Neural progenitor cell (in vitro differentiated cells): ENCODE data around the gene ZBTB20. TPM values are rescaled to one million over a fixed set of nuclear protein-coding genes. Genes with fewer than 3 reads are reported as not detected.
A peak's percentile ranks its signal among the peaks of the same experiment; 100 is the strongest.

Experiments
- DNase-seq: peaks from one replicate; pipeline ENCODE4 v3.0.0-alpha.2; 2016; ENCODE audit warnings: low spot score
- H2AFZ ChIP-seq: fragments of 200-600 bp; sonication (generic); replicated peaks from 2 replicates; pipeline ENCODE4 v1.6.1; 2016; ENCODE audit warnings: antibody characterized with exemption
- H3F3A ChIP-seq: fragments of 200-600 bp; sonication (generic); 2 replicates; pipeline ENCODE4 v1.6.1; 2016; ENCODE audit warnings: antibody characterized with exemption, low read depth
- H3K27ac ChIP-seq: fragments of 200-600 bp; sonication (generic); 2 replicates; pipeline ENCODE4 v1.5.1; 2016; ENCODE audit warnings: mild to moderate bottlenecking
- H3K27me3 ChIP-seq: fragments of 200-600 bp; sonication (generic); 2 replicates; pipeline ENCODE4 v1.6.1; 2016; ENCODE audit warnings: mild to moderate bottlenecking, moderate library complexity
- H3K36me3 ChIP-seq: fragments of 200-600 bp; sonication (generic); 2 replicates; pipeline ENCODE4 v1.5.1; 2016
- H3K4me1 ChIP-seq: fragments of 200-600 bp; sonication (generic); 2 replicates; pipeline ENCODE4 v1.6.1; 2016; ENCODE audit warnings: mixed run types
- H3K4me2 ChIP-seq: fragments of 200-600 bp; sonication (generic); 2 replicates; pipeline ENCODE4 v1.6.1; 2016
- H3K4me3 ChIP-seq: fragments of 200-600 bp; sonication (generic); 2 replicates; pipeline ENCODE4 v1.5.1; 2016
- H3K79me2 ChIP-seq: fragments of 200-600 bp; sonication (generic); 2 replicates; pipeline ENCODE4 v1.6.1; 2016; ENCODE audit warnings: low read depth
- H3K9ac ChIP-seq: fragments of 200-600 bp; sonication (generic); 2 replicates; pipeline ENCODE4 v1.6.1; 2016
- H3K9me3 ChIP-seq: fragments of 200-600 bp; sonication (generic); 2 replicates; pipeline ENCODE4 v1.5.1; 2016; ENCODE audit warnings: low read depth
- H4K20me1 ChIP-seq: fragments of 200-600 bp; sonication (generic); 2 replicates; pipeline ENCODE4 v1.6.1; 2016; ENCODE audit warnings: low read depth
- H3K27ac Mint-ChIP-seq: 3 replicates; pipeline ENCODE4 v1.8.0; 2021; ENCODE audit warnings: mixed read lengths
- H3K27me3 Mint-ChIP-seq: 2 replicates; pipeline ENCODE4 v1.8.0; 2022; ENCODE audit warnings: low read depth, mild to moderate bottlenecking, inconsistent platforms, moderate library complexity, mixed read lengths; ENCODE audit not compliant: insufficient read depth
- H3K36me3 Mint-ChIP-seq: 3 replicates; pipeline ENCODE4 v1.8.0; 2021; ENCODE audit warnings: mixed read lengths
- H3K4me1 Mint-ChIP-seq: 3 replicates; pipeline ENCODE4 v1.8.0; 2021; ENCODE audit warnings: mixed read lengths
- H3K4me3 Mint-ChIP-seq: 3 replicates; pipeline ENCODE4 v1.8.0; 2021; ENCODE audit warnings: mild to moderate bottlenecking, moderate library complexity, mixed read lengths
- H3K9me3 Mint-ChIP-seq: 3 replicates; pipeline ENCODE4 v1.8.0; 2020; ENCODE audit warnings: mixed read lengths
- EZH2 ChIP-seq: fragments of 200-600 bp; sonication (generic); IDR thresholded peaks from 2 replicates; pipeline ENCODE4 v1.6.1; 2017; ENCODE audit warnings: antibody characterized with exemption, mild to moderate bottlenecking, moderate library complexity
- EZH2phosphoT487 ChIP-seq: fragments of 200-600 bp; sonication (generic); IDR thresholded peaks from 2 replicates; pipeline ENCODE4 v1.6.1; 2017; ENCODE audit warnings: antibody characterized with exemption
- total RNA-seq: library from RNA; depleted of rRNA; stranded (reverse); fragments of >200 nt; gene quantifications from 2 replicates; pipeline ENCODE4 v1.2.3, GENCODE V29; 2015; ENCODE audit warnings: low replicate concordance
- TF ChIP-seq, protein P1 (sequence below): fragments of 200-600 bp; sonication (generic); IDR thresholded peaks from 2 replicates; pipeline ENCODE4 v1.5.1; 2017; ENCODE audit warnings: antibody characterized with exemption, mild to moderate bottlenecking

ZBTB20 gene
- total RNA-seq, 1 donor from 2014 or later = 1.9 TPM

DNA sequence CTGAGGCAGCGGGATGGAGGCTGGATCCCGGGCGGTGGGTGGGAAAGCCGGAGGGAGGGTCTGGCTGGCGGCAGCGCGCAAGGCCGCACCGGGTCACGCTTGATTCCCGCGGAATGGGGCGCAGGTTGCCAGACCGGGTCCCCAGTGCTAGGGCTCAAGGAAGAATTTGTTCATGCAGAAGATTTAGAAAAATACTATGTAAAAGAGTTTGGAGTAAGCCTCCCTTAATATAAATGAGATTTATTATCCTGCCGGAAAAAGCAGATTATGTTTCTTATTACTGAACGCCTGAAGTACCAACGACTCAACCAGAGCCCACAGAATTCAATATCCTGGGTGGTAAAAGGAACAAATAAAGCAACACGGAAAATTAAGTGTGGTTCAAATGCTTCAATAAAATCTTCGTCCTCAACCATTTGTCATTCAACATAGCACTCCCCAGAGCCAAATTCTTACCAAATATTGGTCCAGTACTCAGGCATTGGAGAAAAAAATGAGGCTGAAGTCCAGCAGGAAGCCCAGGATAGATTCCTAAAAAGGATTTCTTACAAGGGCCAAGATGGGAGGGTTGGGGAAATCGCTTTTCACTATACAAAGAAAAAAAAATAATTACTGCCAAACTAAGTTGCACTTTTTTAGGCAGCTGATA, 1.2 kb upstream of the ZBTB20 start:
- H3K4me3 Mint-ChIP-seq = peak overlapping the region; percentile 94
- Histone ChIP-seq H3K27ac (peak overlapping the region; percentile 56), H3K9ac (peak overlapping the region; percentile 67), H4K20me1 (peaks cover 7% of the 10 kb centered on the region), H2AFZ (peak overlapping the region; percentile 60), H3K4me3 (peak overlapping the region; percentile 97), H3K9me3 (no peaks in the 10 kb centered on the region), H3K4me1 (peaks cover 24% of the 10 kb centered on the region), H3K27me3 (no peaks in the 10 kb centered on the region), H3K79me2 (peaks cover 35% of the 10 kb centered on the region), H3K4me2 (peak overlapping the region; percentile 80), H3K36me3 (no peaks in the 10 kb centered on the region), H3F3A (peaks cover 24% of the 10 kb centered on the region)
- H3K4me1 Mint-ChIP-seq = peaks cover 15% of the 10 kb centered on the region
- peaks cover 4% of the 10 kb centered on the region for H3K9me3 Mint-ChIP-seq
- DNase-seq = no peak
- TF ChIP-seq EZH2 (no peak), EZH2phosphoT487 (no peak)
- TF ChIP-seq, protein P1, sequence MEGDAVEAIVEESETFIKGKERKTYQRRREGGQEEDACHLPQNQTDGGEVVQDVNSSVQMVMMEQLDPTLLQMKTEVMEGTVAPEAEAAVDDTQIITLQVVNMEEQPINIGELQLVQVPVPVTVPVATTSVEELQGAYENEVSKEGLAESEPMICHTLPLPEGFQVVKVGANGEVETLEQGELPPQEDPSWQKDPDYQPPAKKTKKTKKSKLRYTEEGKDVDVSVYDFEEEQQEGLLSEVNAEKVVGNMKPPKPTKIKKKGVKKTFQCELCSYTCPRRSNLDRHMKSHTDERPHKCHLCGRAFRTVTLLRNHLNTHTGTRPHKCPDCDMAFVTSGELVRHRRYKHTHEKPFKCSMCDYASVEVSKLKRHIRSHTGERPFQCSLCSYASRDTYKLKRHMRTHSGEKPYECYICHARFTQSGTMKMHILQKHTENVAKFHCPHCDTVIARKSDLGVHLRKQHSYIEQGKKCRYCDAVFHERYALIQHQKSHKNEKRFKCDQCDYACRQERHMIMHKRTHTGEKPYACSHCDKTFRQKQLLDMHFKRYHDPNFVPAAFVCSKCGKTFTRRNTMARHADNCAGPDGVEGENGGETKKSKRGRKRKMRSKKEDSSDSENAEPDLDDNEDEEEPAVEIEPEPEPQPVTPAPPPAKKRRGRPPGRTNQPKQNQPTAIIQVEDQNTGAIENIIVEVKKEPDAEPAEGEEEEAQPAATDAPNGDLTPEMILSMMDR = no peak
- H3K27me3 Mint-ChIP-seq = peaks cover 3% of the 10 kb centered on the region
- H3K36me3 Mint-ChIP-seq = no peaks in the 10 kb centered on the region
- H3K27ac Mint-ChIP-seq = peak overlapping the region; percentile 60

DNA sequence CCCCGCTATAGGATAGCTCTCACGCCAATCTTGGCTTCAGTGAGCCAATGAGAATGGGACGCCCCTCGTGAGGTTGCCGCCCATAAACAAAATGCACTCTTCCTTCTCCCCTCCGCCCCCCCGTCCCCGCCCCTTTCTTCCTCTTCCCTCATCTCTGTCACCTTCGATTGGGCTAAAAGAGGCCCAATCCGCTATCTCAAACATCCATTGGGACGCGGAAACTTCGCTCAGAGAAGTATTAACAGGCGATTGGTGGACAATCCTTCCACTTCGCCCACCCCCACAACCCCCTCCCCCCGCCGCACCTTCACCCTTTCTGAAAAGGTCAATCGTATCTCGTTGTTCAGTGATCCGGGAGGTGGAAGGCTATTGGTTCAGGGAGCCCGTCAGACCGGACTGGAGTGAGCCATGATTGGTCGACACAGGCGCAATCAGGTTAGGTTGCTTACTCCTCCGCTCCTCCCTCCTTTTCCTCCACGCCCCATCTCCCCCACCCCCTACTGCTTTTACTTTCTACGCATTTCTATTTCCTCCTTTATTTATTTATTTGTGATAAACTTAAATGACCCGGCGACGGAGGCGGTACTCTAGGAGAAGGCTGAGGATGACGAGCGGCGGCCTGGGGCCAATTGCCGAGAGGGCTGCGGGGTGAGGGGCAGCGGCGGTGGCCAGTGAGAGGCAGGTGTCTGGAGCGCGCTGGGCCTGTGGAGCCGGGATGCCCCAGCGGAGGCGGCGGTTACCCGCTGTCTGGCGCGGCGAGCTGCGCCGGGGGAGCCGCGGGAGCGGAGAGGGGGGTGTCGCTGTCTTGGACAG, 447 bp upstream of the ZBTB20 start:
- Histone ChIP-seq H3K27me3 (no peaks in the 10 kb centered on the region), H3K4me3 (peak overlapping the region; percentile 97), H3K27ac (peak overlapping the region; percentile 56), H3F3A (peaks cover 24% of the 10 kb centered on the region), H3K4me1 (peaks cover 24% of the 10 kb centered on the region), H3K9ac (peak overlapping the region; percentile 67), H3K9me3 (no peaks in the 10 kb centered on the region), H2AFZ (peak overlapping the region; percentile 60), H3K36me3 (no peaks in the 10 kb centered on the region), H3K79me2 (peaks cover 39% of the 10 kb centered on the region), H3K4me2 (peak overlapping the region; percentile 80), H4K20me1 (peaks cover 7% of the 10 kb centered on the region)
- Mint-ChIP-seq H3K4me1 (peaks cover 15% of the 10 kb centered on the region), H3K27me3 (peaks cover 3% of the 10 kb centered on the region), H3K36me3 (peaks cover 4% of the 10 kb centered on the region), H3K27ac (peak overlapping the region; percentile 96), H3K4me3 (peak overlapping the region; percentile 94), H3K9me3 (peaks cover 4% of the 10 kb centered on the region)
- peak; percentile 99 for DNase-seq
- TF ChIP-seq EZH2phosphoT487 (no peak), EZH2 (no peak)
- TF ChIP-seq, protein P1 = no peak

DNA sequence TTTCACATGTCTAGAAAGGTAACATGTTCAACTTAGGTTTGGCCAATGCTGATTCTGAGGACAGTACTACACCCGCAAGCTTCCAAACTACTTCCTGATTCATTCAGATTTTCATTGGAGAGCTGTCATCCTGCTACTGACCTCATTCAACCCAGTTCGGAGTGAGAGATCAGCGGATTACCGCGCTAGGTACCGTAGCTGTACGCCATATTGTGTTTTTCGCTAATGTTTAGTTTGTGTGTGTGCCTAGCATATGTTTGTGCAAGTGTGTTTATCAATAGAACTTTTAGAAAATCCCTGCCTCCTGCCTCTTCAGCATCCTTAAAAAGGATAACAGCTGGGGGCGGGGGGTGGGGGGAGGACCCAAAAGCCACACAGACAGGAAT, 1.1 kb downstream of the ZBTB20 start:
- H3K27ac Mint-ChIP-seq = peak overlapping the region; percentile 92
- Histone ChIP-seq H3K36me3 (no peaks in the 10 kb centered on the region), H3F3A (peaks cover 24% of the 10 kb centered on the region), H2AFZ (peak overlapping the region; percentile 81), H3K9ac (peak overlapping the region; percentile 79), H3K9me3 (no peaks in the 10 kb centered on the region), H3K4me3 (peak overlapping the region; percentile 97), H3K27ac (peak overlapping the region; percentile 91), H4K20me1 (peaks cover 7% of the 10 kb centered on the region), H3K4me2 (peak overlapping the region; percentile 93), H3K4me1 (peaks cover 11% of the 10 kb centered on the region), H3K27me3 (no peaks in the 10 kb centered on the region), H3K79me2 (peaks cover 41% of the 10 kb centered on the region)
- H3K4me3 Mint-ChIP-seq = peak overlapping the region; percentile 93
- peaks cover 4% of the 10 kb centered on the region for H3K9me3 Mint-ChIP-seq
- peaks cover 3% of the 10 kb centered on the region for H3K27me3 Mint-ChIP-seq
- peaks cover 4% of the 10 kb centered on the region for H3K36me3 Mint-ChIP-seq
- peak; percentile 68 for DNase-seq
- peaks cover 12% of the 10 kb centered on the region for H3K4me1 Mint-ChIP-seq
- TF ChIP-seq EZH2phosphoT487 (no peak), EZH2 (no peak)
- TF ChIP-seq, protein P1 = no peak
